Panc1 (cell line): ENCODE measurements around the gene SNX9. TPM values are rescaled to one million over a fixed set of nuclear protein-coding genes. Genes with fewer than 3 reads are reported as not detected.
A peak's percentile ranks its signal among the peaks of the same experiment; 100 is the strongest.

ENCODE experiments used
- ATAC-seq: fragments of 200-7000 bp; cut with Tn5 transposase; 2 replicates; pipeline ENCODE4 v1.9.1; 2020; ENCODE audit warnings: mild to moderate bottlenecking, moderate library complexity
- BruUV-seq: library from RNA; stranded (reverse); fragments of 400-500 nt; replicated peaks from 2 replicates; lab custom pipeline; 2021; lab: Mats Ljungman, UMichigan
- CTCF ChIA-PET: fragments of 300-600 bp; sonication (Branson Sonifier 250); formaldehyde crosslinking; loops from one replicate; lab custom pipeline; 2022; ENCODE audit warnings: antibody characterized with exemption; lab: Charles Lee
- POLR2A ChIA-PET: fragments of 300-600 bp; sonication (Branson Sonifier 250); formaldehyde crosslinking; loops from one replicate; lab custom pipeline; 2022; ENCODE audit warnings: antibody characterized with exemption; lab: Charles Lee
- DNase-seq: peaks from one replicate; pipeline ENCODE4 v3.0.0-alpha.2; 2010; ENCODE audit warnings: low read depth, low spot score
- H3K27ac ChIP-seq: 2 replicates; pipeline ENCODE4 v1.5.1; 2011; ENCODE audit warnings: mild to moderate bottlenecking, low read length, inconsistent platforms
- H3K27me3 ChIP-seq: fragments of 200-500 bp; sonication (Bioruptor generic); 2 replicates; pipeline ENCODE4 v1.6.0; 2014; ENCODE audit warnings: low read length, inconsistent platforms; ENCODE audit not compliant: control insufficient read depth, insufficient read depth
- H3K36me3 ChIP-seq: fragments of 200-500 bp; sonication (Bioruptor generic); 2 replicates; pipeline ENCODE4 v1.5.1; 2014; ENCODE audit warnings: inconsistent platforms, mild to moderate bottlenecking, low read length, moderate library complexity; ENCODE audit not compliant: control insufficient read depth, insufficient read depth
- H3K4me1 ChIP-seq: 2 replicates; pipeline ENCODE4 v1.5.1; 2011; ENCODE audit warnings: inconsistent platforms, mild to moderate bottlenecking, low read length, moderate library complexity; ENCODE audit not compliant: control insufficient read depth, insufficient read depth
- H3K4me3 ChIP-seq, 2 experiments: 2 replicates each; pipeline ENCODE4 v1.5.1; 2011 to 2012; ENCODE audit warnings: low read depth in 2 of 2, low read length in 2 of 2, mild to moderate bottlenecking in 2 of 2, inconsistent platforms in 1 of 2, moderate library complexity in 1 of 2
- H3K9me3 ChIP-seq: fragments of 200-500 bp; sonication (Bioruptor generic); 2 replicates; pipeline ENCODE4 v1.5.1; 2014; ENCODE audit warnings: low read depth, mild to moderate bottlenecking, inconsistent platforms, low read length, moderate library complexity; ENCODE audit not compliant: control insufficient read depth, insufficient read depth
- CTCF ChIP-seq: fragments of 450-650 bp; IDR thresholded peaks from 2 replicates; pipeline ENCODE4 v1.5.1; 2017; ENCODE audit warnings: mild to moderate bottlenecking
- POLR2AphosphoS5 ChIP-seq: IDR thresholded peaks from 2 replicates; pipeline ENCODE4 v1.6.1; 2012; ENCODE audit warnings: mild to moderate bottlenecking, low read depth, low read length, moderate library complexity
- REST ChIP-seq, 2 experiments: IDR thresholded peaks; 2 replicates each; pipeline ENCODE4 v1.6.1; 2011 to 2012; ENCODE audit warnings: low read depth in 2 of 2, control low read depth in 1 of 2, low read length in 1 of 2, mild to moderate bottlenecking in 1 of 2, moderate library complexity in 1 of 2; ENCODE audit not compliant: insufficient read depth in 1 of 2
- SIN3A ChIP-seq: IDR thresholded peaks from 2 replicates; pipeline ENCODE4 v1.6.1; 2012; ENCODE audit warnings: low read depth, mild to moderate bottlenecking, low read length, moderate library complexity, borderline replicate concordance; ENCODE audit not compliant: insufficient read depth
- TCF7L2 ChIP-seq: IDR thresholded peaks from 2 replicates; pipeline ENCODE4 v1.6.1; 2011; ENCODE audit warnings: mild to moderate bottlenecking, low read depth, low read length, inconsistent platforms
- in situ Hi-C: cut with HindIII; loops from 2 replicates; pipeline ENCODE4 v1.10.0; 2016; ENCODE audit warnings: low sequenced_read_pairs, low pct_unique_long_range_greater_than_20kb
- intact Hi-C: fragments of 100-400 bp; cut with micrococcal nuclease; formaldehyde crosslinking; loops from one replicate; pipeline ENCODE4 v1.10.0; 2022; ENCODE audit not compliant: unreplicated experiment
- total RNA-seq: library from RNA; stranded (reverse); gene quantifications from one replicate; pipeline ENCODE4 v1.2.1, GENCODE V29; 2021; ENCODE audit not compliant: unreplicated experiment

SNX9 gene
- total RNA-seq, 1 experiment from 2014 or later: 46.0 TPM

- in situ Hi-C loops: loop anchor here (25.0 kb wide), 1 partner anchor 98 kb away; no protein-coding TSS in a partner anchor
- Histone ChIP-seq H3K27ac (peak overlapping the region; percentile 40; the same call in 1 of the 2 replicates), H3K36me3 (no peaks in the 10 kb centered on the region), H3K9me3 (no peaks in the 10 kb centered on the region), H3K27me3 (no peaks in the 10 kb centered on the region), H3K4me3 (no peak overlapping the region), H3K4me1 (peaks cover 47% of the 10 kb centered on the region)
- intact Hi-C loops: no loop called here
- BruUV-seq: no TSS peak
- POLR2A ChIA-PET: no interaction called here
- CTCF ChIA-PET: no interaction called here
- ATAC-seq (no peak; the same call in 1 of the 2 replicates), DNase-seq (no peak)
- TF ChIP-seq TCF7L2 (no peak), REST (IDR thresholded peaks at IDR 0.05; ENCODE audit: insufficient read depth in 1 of 2, low read depth in 2 of 2, low read length in 1 of 2) (no peak), SIN3A (no peak), POLR2AphosphoS5 (no peak), CTCF (no peak)
Measured at GRCh38 chr6:157859775-157860504, 36.9 kb downstream of the SNX9 start.

GRCh38 chr6:157860505-157860991 is 37.5 kb downstream of the SNX9 start:
- no peak for DNase-seq
- H3K27me3 ChIP-seq: no peaks in the 10 kb centered on the region
- ChIA-PET POLR2A (no interaction called here), CTCF (no interaction called here)
- ATAC-seq: no peak; the same call in 1 of the 2 replicates
- no peaks in the 10 kb centered on the region for H3K36me3 ChIP-seq
- no peaks in the 10 kb centered on the region for H3K9me3 ChIP-seq
- intact Hi-C loops: no loop called here
- peak overlapping the region; percentile 32; the same call in 1 of the 2 replicates for H3K27ac ChIP-seq
- TF ChIP-seq TCF7L2: no peak
- TF ChIP-seq POLR2AphosphoS5: no peak
- no peak for TF ChIP-seq SIN3A
- TF ChIP-seq CTCF: no peak
- TF ChIP-seq REST (IDR thresholded peaks at IDR 0.05; ENCODE audit: insufficient read depth in 1 of 2, low read depth in 2 of 2, low read length in 1 of 2): no peak
- in situ Hi-C loops: loop anchor here (25.0 kb wide), 1 partner anchor 98 kb away; no protein-coding TSS in a partner anchor
- H3K4me3 ChIP-seq: no peak overlapping the region
- peaks cover 46% of the 10 kb centered on the region for H3K4me1 ChIP-seq
- BruUV-seq: no TSS peak
